ENCODE results near the gene SCAMP5.

Gene SCAMP5

DNA sequence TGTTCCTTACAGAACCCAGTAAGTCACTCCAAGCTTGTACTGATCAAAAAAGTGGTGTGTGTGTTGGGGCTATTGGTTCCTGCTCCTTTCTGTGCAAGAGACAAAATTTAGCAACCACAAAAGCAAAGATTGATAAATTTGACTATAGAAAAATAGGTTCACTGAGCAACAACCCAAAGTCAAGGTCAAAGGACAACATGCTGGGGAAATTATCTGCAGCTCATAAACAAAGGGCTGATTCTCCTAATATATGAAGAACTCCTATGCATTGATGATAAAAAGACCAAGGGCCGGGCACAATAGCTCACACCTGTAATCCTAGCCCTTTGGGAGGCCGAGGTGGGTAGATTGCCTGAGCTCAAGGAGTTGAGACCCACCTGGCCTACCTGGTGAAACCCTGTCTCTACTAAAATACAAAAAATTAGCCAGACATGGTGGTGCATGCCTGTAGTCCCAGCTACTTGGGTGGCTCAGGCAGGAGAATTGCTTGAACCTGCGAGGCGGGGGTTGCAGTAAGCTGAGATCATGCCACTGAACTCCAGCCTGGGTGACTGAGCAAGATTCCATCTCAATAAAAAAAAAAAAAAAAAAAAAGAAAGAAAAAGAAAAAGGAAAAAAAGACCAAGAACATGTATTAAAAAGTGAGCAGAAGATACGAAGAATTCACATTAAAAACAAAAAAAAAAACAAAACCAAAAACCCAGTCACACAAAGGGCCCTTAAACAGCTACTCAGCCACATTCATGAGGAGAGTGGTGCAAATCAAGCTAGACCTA is 57.8 kb downstream of the SCAMP5 start:
- TF ChIP-seq, protein P1, sequence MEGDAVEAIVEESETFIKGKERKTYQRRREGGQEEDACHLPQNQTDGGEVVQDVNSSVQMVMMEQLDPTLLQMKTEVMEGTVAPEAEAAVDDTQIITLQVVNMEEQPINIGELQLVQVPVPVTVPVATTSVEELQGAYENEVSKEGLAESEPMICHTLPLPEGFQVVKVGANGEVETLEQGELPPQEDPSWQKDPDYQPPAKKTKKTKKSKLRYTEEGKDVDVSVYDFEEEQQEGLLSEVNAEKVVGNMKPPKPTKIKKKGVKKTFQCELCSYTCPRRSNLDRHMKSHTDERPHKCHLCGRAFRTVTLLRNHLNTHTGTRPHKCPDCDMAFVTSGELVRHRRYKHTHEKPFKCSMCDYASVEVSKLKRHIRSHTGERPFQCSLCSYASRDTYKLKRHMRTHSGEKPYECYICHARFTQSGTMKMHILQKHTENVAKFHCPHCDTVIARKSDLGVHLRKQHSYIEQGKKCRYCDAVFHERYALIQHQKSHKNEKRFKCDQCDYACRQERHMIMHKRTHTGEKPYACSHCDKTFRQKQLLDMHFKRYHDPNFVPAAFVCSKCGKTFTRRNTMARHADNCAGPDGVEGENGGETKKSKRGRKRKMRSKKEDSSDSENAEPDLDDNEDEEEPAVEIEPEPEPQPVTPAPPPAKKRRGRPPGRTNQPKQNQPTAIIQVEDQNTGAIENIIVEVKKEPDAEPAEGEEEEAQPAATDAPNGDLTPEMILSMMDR (IDR thresholded peaks at IDR 0.05) = no peak
- TF ChIP-seq ZFX (IDR thresholded peaks at IDR 0.05; ENCODE audit: borderline replicate concordance) = no peak
- no peak overlapping the region for H3K27ac ChIP-seq

DNA sequence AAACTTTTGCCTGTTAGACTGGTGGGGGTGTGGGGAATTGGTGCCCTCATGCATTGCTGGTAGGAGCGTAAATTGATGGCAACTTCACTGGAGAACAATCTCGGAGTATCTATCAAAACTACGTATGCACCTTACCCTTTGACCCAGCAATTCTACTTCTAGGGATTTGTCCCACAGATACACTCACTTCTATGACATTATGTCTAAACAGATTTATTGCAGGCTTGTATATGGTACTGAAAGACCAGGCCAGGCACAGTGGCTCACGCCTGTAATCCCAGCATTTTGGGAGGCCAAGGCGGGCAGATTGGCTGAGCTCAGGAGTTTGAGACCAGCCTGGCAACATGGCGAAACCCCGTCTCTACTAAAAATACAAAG is 58.4 kb downstream of the SCAMP5 start:
- H3K27ac ChIP-seq = 0 out of 2 replicates have a peak overlapping the region, but pooled peaks have one; percentile 15
- TF ChIP-seq, protein P1 (IDR thresholded peaks at IDR 0.05) = no peak
- no peak for TF ChIP-seq ZFX (IDR thresholded peaks at IDR 0.05; ENCODE audit: borderline replicate concordance)

- TF ChIP-seq, protein P1 (IDR thresholded peaks at IDR 0.05) = no peak
- TF ChIP-seq ZFX (IDR thresholded peaks at IDR 0.05; ENCODE audit: borderline replicate concordance) = no peak
Observed at GRCh38 chr15:75054172-75054897, 59.0 kb downstream of the SCAMP5 start.

DNA sequence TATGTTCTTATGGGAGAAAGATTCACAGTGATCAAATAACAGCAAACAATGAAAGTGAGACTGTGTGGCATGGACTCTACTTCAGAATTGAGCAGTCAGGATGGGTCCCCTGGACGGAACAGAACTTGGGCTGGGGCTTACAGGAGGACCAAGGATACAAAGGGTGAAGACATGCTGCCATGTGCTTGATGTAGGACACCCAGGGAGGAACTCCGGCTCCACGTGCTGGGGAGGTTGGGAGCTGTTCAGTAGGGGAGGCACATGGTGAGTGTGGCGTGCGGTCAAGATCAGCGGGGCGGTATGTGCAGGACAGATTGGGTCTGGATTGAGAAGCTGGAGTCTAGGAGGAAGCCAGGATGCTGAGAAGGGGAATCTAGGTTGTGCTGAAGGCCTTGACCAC is 60.7 kb downstream of the SCAMP5 start:
- no peak for TF ChIP-seq ZFX (IDR thresholded peaks at IDR 0.05; ENCODE audit: borderline replicate concordance)
- TF ChIP-seq, protein P1 (IDR thresholded peaks at IDR 0.05) = no peak
- no peak overlapping the region for H3K27ac ChIP-seq

More at GRCh38 chr15:75054172-75054897, 59.0 kb downstream of the SCAMP5 start:
- H3K27ac ChIP-seq = 0 out of 2 replicates have a peak overlapping the region, but pooled peaks have one; percentile 15

GRCh38 chr15:75058127-75058905 is 63.0 kb downstream of the SCAMP5 start:
- H3K27ac ChIP-seq = no peak overlapping the region
- TF ChIP-seq, protein P1 (IDR thresholded peaks at IDR 0.05) = no peak
- TF ChIP-seq ZFX (IDR thresholded peaks at IDR 0.05; ENCODE audit: borderline replicate concordance) = no peak

GRCh38 chr15:75059607-75060006 is 64.2 kb downstream of the SCAMP5 start:
- no peak for TF ChIP-seq ZFX (IDR thresholded peaks at IDR 0.05; ENCODE audit: borderline replicate concordance)
- TF ChIP-seq, protein P1 (IDR thresholded peaks at IDR 0.05) = no peak
- H3K27ac ChIP-seq = no peak overlapping the region
